Stimulated activated CD4-positive, alpha-beta T cell treated with anti-CD3 and anti-CD28 coated beads, Interleukin-4, amount 100 ng/mL, for 1 hour (primary cell): Measurements from ENCODE around the gene IL11.

Experiments
- DNase-seq: peaks from one replicate; pipeline ENCODE4 v3.0.0-alpha.2; 2020

IL11 gene

DNA sequence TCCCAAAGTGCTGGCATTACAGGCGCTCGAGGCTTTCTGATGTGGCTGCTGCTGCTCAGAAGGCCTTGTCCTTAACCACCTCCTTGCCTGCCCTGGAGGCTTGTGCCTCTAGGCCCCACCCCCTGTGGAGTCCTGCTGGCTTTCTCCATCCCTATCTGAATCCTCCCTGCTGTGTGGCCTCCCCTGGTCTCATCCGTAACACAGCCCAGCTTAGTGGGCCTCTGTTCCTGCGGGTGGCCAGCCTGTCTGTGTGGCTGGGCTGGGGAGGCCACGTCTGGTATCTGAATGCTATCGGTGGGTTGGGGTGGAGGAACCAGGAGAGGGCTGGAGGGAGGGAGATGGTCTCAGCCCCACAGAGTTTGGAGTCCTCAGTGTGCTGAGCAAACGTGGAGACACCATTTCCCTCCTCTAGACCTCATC is 20.2 kb upstream of the IL11 start:
- DNase-seq, result peak; percentile 19

DNA sequence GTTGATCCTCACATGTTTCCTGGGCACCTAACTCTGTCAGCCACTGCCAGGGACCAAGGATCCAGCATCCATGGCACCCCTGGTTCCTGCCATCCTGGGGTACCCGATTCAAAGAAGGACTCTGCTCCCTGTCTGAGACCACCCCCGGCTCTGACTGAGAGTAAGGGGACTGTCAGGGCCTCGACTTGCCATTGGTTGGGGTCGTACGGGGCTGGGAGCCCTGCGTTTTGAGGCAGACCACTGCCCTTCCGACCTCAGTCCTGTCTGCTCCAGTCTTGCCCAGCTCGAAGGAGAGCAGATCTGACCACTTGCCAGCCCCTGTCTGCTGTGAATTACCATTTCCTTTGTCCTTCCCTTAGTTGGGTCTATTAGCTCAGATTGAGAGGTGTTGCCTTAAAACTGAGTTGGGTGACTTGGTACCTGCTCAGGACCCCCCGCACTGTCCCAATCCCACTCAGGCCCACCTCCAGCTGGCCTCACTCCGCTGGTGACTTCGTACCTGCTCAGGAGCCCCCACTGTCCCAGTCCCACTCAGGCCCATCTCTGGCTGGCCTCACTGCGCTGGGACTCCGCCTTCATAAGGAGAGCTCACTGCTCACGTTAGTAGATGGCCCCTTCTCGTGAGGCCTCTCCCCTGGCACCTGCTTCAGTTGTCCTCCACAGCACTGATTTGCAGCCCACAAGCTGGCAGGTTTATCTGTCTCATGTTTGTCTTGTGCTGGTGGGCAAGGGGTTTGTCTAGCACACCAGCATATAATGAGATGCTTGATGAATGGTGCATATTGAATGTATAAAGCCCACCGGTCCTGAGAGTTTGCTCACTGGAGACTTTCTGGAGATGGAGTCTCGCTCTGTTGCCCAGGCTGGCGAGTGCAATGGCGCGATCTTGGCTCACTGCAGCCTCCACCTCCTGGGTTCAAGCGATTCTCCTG is 19.4 kb upstream of the IL11 start:
- no peak for DNase-seq

DNA sequence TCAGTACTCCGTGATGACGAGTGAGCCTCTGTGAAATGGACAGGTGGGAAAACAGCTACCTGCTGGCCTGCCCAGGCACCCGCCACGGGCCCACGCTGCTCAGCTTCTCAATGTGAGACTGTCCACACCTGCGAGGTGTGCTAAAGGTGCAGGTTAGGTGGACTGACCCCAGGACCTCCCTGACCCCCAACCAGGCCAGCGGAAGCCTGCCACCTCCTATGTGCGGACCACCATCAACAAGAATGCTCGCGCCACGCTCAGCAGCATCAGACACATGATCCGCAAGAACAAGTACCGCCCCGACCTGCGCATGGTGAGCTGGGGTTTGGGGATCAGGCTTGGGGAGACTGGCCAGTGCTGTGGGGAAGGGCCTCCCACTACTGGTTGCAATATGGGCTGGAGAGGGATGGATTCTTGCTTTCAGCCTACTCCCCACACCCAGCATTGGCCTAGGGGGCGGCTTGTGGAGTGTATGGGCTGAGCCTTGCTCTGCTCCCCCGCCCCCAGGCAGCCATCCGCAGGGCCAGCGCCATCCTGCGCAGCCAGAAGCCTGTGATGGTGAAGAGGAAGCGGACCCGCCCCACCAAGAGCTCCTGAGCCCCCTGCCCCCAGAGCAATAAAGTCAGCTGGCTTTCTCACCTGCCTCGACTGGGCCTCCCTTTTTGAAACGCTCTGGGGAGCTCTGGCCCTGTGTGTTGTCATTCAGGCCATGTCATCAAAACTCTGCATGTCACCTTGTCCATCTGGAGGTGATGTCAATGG is 17.7 kb upstream of the IL11 start:
- no peak for DNase-seq

DNA sequence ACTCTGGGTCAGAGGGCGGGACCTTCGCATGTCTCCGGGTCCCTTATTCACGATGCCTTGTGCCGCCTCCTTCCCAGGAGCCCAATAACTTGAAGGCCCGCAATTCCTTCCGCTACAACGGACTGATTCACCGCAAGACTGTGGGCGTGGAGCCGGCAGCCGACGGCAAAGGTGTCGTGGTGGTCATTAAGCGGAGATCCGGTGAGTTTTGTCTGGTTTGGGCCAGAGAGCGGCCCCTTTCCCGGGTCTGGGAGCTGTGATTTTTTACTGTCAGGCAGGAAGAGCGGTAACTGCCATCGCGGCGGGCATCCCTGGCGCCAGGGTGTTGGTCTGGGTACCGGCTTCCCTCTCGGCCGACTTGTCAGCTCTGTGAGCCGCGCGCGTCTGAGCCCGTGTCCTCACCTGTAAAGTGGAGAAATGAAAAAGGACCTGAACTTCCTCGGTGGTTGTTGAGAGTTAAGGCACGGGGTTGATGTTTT is 16.3 kb upstream of the IL11 start:
- DNase-seq, result peak; percentile 31

DNA sequence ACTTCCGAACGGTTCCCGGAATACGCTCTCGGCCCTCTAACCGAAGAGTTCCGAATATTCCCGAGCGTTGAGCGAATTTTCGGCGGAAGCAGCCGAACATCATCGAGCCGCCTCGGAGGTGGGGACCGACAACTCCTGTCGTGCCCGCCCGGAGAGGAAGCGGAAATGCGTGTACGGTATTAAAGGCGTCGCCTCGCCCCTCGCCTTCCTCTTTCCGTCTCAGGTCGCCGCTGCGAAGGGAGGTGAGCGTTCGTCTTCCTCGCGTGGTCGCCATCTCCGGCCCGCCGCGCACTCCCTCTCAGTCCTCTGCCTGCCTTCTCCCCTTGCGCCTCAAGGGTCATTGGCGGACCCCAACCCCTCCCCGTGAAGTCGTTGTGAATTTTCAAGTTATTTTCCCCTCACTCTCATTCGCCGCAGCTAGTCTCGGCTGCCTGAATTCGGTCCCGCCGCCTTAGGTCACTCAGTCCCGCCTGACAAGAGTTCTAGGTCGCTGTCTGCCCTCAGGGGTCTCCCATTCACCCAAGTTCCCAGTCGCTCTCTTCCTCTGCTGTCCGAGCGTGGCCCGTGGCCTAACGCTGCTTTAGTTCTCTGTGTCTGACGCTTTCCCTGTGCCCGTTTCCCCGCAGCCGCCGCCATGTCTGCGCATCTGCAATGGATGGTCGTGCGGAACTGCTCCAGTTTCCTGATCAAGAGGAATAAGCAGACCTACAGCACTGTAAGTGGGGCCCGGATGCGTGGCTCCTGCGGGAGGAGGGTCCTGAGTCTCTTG is 15.6 kb upstream of the IL11 start, which contains the start of gene RPL28:
RPL28 (plus strand) TSS at position 209 of the 769 bp plus-strand sequence; CDS start at position 635, 426 bp downstream.
- DNase-seq, result peak; percentile 97

DNA sequence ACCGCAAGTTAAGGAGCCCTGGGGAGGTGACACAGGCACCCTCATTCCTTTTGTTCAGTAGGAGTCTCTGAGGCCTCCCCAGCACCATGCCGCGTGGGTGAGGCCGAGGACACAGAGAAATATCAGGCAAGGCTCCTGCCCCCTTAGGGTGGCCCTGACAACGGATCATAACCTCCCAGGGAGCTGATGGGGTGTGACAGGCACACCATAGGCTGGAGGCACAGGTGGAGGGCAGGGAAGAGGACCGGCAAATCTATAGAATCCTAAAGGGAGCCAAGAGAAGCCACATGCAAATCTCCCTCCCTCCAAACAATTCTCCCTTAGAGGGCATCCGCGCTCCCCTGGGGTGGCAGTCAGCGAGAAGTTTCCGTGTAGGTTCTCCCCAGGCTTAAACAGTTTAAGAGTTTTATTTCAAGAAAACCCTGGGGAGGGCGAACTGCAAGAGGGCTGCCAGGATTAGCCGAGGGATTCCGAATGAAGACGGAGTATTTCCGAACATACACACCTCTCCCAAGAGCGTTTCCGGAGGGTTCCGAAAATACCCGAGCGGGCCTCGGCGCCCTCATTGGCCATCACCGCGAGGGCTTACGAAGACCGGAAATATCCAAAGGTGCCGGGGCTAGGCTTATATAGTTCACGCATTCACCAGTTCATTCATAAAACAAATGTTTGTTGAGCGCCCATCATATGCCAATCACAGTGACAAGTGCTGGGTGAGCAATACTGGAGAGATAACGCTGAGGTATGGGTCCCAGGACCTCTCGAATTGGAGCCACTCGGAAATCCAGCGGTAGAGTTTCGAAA is 14.9 kb upstream of the IL11 start:
- DNase-seq, result peak; percentile 98

DNA sequence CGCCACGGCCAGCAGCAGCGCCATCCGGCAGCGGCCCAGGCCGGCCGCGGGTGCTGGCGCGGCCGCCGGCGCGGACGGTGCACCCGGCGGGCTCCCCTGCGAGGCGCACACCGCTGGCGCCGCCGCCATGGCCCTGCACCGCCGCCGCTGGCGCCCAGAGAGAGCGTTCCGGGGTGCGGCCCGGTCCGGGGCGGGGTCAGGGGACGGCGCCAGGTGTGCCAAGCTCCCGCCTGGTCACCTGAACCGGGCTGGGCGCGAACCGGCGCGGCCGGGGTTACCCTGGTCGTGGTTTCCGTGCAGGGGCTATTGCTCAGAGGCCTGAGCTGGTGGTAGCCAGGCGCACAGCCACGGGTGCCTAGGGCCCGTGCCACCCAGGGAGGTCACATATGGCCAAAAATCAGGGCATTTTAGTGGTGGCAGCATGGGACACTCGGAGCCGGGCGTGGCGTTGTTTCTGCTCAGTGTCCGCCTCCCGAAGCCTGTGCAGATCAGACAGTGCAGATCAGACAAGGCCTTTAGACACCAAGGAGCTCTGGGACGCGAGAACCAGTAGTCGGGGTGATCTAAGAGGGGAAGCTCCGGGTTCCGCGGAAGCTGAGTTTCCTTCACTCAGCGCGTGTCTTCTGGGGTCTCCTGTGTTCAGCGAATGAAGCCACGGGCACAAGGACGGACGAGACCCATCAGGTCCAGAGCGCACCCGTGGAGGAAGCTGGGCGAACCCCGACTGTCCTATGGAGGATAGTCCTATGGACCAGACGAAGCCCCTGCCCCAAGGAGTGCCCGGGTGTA is 14.1 kb upstream of the IL11 start, which contains the start of gene TMEM238:
TMEM238 (minus strand) TSS at position 162 of the 789 bp plus-strand sequence; CDS start at position 129, 33 bp downstream.
- DNase-seq, result peak; percentile 50

DNA sequence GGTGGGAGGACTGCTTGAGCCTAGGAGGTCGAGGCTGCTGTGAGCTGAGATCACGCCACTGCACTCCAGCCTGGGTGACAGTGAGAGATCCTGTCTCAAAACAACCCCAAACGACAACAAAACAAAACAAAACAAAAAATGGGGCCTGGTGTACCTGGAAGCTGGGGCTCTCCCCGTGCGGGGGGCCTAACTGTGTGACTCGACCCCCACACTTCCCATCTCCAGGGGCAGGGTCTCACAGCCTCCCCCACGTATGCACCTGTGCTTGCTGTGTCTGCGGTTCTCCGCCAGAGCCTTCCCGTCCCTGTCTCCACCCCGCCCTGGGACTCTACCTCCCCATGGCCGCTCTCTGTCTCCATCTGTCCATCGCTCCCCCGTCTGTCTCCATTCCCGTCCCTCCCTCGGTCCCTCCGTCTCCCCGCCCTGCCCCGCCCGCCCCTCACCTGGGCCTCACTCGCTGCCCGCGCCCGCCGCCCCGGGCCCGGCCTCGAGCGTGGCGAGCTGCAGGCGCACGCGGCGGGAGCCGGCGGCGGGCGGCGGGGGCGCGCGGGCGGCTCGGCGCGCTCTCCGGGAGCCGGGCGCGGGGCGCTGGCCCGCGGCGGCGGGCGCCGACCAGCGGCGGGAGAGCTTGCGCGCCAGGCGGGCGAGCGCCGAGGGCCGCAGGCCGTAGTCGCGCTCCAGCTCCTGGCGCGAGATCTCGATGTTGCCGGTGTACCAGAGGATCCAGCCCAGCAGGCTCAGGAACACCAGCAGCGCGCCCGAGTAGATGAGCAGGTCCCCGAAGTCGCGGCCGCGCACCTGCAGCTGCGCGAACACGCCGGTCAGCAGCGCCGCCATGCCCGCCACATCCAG is 13.2 kb upstream of the IL11 start:
- DNase-seq, result peak; percentile 58

DNA sequence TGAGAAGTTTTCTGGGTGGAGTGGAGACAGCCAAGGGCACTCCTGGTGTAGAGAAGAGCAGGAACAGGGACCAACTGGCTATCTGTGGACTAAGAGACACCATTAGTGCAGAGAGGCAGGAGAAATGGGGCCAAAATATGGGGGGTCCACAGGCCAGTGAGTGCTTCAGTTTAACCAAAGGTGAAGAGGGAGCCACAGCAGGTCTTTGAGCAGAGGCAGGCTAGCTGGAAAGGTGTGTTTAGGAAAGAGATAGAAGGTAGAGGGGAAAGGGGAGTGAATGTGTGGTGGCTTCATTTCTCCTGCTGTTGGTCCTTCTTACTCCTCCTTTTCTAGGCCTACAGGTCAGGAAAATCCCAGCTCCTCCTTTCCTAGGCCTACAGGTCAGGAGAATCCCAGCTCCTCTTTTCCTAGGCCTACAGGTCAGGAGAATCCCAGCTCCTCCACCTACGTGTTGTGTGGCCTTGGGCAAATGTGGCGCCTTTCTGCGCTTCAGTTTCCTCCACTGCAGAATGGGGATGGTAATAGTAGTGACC is 12.3 kb upstream of the IL11 start:
- DNase-seq, result no peak

DNA sequence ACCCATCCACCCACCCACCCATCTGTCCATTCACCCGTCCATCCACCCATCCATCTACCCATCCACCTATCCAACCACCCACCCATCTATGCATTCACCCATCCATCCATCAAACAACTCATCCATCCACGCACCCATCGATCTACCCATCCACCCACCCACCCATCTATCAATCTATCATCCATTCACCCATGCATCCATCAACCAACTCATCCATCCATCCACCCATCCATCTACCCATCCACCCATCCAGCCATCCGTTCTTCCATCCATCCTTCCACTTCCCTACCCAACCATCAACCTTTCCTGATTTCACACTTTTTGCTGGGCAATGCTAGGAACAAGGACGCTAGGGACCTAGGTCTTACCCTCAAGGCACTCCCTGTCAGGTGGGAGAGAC is 11.8 kb upstream of the IL11 start:
- no peak for DNase-seq

DNA sequence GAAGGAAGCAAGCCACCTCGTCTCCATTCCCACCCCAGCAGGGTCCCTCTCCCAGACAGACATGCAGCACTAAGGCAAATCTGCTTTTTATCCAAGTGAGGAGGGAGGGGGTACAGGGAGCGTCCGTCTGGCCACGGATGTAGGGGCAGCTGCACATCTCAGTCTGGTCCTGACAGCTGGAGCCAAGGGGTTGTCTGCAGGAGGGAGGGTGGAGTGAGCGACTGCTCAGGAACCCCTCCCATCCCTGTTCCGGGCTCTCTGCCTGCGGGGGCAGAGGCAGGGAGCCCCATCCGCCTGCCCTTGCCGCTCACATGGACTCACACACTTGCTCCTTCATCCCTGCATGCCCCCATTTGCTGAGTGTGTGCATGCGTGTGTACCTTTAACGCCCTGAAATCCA is 8.9 kb upstream of the IL11 start:
- no peak for DNase-seq

DNA sequence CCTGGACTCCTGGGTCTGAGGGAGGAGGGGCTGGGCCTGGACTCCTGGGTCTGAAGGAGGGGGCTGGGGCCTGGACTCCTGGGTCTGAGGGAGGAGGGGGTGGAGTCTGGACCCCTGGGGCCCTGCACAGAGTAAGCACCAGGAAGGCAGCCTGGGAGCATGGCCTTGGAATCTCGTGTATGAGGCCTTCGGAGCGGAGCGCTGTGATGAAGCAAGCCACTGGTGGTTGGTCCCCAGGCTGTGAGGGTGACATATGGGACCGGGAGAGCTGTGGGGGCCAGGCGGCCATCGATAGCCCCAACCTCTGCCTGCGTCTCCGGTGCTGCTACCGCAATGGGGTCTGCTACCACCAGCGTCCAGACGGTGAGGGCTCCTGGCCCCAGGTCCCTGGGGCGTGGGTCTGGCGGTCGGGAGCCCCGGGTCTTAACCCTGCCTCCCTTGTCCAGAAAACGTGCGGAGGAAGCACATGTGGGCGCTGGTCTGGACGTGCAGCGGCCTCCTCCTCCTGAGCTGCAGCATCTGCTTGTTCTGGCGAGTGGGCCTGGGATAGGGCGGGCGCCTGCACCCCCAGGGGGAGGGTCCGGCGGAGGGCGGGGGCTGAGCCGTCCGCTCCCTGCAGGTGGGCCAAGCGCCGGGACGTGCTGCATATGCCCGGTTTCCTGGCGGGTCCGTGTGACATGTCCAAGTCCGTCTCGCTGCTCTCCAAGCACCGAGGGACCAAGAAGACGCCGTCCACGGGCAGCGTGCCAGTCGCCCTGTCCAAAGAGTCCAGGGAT is 7.3 kb upstream of the IL11 start:
- DNase-seq, result no peak

DNA sequence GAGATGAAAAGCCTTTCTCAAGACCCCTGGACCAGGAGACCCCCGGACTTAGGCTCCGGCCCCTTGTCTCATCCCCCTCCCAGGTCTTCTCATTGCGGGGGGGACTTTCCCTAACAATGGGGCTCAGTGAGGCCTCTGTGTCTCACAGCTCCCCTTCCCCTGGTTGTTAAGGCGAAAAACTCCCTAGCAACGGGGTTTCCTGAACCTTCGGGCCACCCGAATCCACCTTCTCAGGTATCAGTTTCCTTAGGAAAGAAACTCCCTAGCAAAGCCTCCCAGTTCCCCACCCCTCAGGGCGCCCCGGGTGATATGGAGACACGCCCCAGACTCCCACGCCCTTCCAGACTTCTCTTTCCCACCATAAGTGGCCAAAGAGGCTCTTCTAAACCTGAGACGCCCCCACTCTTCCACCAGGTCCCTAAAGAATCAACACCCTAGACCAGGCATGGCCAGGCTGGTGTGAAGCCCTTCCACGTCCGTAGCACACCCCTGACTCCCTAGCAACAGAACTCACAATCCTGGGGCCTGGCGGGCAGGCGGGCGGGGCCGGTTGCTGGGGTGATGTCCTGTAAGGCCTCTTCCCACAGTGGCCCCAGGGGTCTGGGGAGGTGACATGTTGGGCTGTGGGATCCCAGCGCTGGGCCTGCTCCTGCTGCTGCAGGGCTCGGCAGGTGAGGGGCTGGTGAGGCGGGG is 6.1 kb upstream of the IL11 start, which contains the start of gene TMEM190:
TMEM190 (plus strand) TSS at position 586 of the 693 bp plus-strand sequence; CDS start at position 614, 28 bp downstream.
- DNase-seq, result no peak

DNA sequence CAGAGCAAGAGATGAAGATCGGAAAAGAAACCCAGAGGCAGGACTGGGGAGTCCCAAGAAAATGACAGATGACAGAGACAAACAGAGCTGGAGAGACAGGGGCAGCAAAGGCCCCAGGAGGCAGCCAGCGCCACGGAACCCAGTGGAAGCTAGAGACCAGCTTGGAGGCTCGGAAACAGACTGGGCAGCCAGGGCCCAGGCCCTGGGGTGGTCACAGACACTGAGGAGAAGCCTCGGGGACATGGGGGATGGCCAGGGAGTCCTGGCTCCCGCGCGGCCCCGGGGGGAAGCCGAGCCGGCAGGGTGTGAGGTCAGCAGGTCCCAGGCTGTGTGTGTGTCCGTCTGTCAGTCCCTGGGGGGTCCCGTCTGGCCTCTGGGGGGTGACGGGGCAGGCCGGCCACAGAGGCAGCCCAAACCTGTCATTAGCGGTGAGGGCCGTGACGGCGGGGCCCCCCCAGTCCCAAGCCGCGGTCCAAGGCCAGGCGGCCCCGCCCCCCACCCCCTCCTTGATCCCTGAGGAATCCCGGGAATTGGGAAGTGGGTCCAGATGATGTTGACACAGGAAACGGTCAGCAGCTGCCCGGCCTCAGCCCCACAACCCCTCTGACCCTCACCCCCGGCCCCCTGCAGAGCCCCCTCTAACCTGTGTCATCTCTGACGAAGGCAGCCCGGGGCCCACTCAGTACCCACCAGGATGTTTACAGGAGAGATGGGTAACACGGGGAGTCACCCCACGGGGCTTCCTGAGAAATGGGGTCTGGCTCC is 3.9 kb upstream of the IL11 start:
- no peak for DNase-seq

DNA sequence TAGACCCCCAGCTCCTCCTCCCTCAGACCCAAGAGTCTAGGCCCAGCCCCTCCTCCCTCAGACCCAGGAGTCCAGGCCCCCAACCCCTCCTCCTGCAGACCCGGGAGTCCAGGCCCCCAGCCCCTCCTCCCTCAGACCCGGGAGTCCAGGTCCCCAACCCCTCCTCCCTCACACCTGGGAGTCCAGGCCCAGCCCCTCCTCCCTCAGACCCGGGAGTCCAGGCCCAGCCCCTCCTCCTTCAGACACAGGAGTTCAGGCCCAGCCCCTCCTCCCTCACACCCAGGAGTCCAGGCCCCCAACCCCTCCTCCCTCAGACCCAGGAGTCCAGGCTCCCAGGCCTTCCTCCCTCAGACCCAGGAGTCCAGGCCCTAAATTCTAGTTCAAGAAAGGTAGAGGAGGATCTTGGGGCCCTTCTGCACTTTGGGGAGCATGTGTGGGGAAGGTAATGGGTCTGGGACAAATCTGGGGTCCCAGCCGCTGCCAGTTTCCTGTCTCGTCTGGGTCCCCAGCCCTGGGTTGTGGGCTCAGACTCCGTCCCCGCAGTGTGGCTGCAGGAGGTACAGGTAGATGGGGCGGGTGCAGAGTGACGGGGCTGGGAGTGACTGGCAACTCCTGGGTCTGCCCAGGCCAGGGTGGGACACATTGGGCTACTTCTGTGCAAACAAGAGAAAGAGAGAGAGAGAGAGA is 3.2 kb upstream of the IL11 start:
- no peak for DNase-seq

DNA sequence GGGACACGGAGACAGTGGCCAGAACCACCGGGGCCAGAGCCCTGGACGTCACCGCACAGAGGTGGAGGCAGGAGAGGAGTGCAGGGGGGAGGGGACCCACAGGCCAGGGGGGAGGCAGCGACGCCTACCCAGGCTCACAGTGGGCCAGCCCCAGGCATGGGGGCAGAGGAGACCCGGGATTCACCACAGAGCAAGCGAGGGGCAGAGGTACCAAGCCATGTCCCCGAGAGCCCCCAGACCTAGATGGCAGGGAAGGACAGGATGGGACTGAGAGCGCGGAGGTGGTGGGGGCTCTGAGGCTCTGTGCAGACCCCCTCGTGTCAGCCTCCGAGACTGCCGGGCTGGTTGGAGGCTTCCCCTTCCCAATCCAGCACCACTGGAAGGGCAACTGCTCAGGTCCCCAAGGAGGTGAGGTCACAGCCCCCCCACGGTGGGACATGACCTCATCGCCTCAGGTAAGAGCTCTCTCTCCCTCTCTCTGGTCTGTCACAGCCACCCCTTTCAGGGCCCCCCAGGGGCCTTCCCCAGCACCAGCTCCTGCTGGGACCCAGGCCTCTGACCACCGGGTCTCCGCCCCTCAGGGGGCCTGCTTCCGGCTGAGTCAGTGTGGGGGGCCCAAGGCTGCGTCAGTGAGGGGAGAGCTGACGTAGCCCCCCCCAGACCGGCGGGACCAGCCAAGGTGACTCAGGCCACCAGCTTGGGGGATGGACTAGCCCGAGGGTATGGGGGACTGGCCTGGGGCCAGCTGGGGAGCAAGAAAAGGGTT is 2.2 kb upstream of the IL11 start:
- no peak for DNase-seq
